Uterine smooth muscle cell (primary cell): ENCODE data around the gene BICDL2. TPM values are rescaled to one million over a fixed set of nuclear protein-coding genes. Genes with fewer than 3 reads are reported as not detected.

Experiments used
- total RNA-seq: library from RNA; depleted of rRNA; stranded (reverse); fragments of >200 nt; gene quantifications from 2 replicates; pipeline ENCODE4 v1.2.3, GENCODE V29; 2014

The BICDL2 gene, protein sequence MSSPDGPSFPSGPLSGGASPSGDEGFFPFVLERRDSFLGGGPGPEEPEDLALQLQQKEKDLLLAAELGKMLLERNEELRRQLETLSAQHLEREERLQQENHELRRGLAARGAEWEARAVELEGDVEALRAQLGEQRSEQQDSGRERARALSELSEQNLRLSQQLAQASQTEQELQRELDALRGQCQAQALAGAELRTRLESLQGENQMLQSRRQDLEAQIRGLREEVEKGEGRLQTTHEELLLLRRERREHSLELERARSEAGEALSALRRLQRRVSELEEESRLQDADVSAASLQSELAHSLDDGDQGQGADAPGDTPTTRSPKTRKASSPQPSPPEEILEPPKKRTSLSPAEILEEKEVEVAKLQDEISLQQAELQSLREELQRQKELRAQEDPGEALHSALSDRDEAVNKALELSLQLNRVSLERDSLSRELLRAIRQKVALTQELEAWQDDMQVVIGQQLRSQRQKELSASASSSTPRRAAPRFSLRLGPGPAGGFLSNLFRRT
- total RNA-seq, result under 0.01 and 0.25 TPM in 2 replicates

DNA sequence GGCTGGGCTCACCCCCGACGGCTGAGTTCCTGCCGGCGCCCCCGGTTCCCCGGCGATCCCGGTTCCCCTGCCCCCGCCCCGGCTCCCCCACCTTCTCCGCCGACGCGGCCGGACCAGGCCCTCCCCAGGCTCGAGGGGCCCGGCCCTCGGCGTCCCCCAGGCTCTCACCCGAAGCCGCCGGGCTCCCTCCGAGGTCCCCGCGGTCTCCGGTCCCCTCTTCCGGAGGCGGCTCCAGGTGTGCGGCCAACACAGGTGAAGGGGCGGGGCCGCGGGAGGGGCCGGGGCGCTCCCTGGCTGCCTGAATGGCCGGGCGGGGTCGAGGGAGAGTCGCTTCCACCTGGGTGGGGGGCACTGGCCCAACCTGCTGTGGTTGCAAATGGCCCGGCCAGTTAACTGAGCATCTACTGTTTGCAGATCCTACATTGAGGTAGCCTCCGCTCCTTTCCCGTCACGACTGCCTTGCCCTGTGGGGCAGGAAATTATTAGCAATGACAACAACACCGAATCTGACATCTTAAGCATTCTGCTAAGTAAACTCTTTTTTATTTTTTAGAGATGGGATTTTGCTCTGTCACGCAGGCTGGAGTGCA, at the start of gene BICDL2:
BICDL2 (minus strand) TSS at position 219 of the 590 bp plus-strand sequence. CDS start 1,448 bp downstream, outside the sequence.

DNA sequence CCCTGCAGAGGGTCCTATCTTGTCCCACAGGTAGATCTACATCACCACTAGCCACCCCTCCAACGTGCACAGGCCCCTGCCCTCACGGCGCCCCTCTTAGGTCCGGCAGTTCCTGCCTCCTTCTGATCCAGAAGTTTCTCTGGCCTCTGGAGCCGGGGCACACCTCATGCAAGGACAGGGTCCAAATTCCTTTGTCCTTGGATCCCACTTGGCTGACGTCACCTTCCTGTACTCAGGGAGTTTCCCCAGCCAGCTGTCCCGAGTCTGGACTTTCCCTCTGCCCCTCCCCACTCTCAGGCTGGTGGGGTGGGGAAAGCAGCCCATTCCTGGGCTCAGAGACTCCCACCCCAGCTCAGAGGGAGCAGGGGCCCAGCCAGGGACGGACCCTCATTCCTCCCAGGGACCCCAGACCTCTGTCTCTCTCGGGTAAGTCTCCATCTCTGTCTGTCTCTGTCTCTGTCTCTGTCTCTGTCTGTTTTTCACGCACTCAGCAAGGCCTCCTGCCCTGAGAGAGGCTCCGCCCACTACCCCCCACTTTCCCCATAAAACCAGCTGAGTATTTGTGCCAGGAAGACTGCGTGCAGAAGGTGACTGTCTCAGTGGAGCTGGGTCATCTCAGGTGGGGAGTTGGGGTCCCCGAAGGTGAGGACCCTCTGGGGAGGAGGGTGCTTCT, 28.5 kb upstream of the BICDL2 start, which contains the start of gene IL32:
IL32 (plus strand) TSS at position 572 of the 673 bp plus-strand sequence. CDS start 172 bp downstream, outside the sequence.

DNA sequence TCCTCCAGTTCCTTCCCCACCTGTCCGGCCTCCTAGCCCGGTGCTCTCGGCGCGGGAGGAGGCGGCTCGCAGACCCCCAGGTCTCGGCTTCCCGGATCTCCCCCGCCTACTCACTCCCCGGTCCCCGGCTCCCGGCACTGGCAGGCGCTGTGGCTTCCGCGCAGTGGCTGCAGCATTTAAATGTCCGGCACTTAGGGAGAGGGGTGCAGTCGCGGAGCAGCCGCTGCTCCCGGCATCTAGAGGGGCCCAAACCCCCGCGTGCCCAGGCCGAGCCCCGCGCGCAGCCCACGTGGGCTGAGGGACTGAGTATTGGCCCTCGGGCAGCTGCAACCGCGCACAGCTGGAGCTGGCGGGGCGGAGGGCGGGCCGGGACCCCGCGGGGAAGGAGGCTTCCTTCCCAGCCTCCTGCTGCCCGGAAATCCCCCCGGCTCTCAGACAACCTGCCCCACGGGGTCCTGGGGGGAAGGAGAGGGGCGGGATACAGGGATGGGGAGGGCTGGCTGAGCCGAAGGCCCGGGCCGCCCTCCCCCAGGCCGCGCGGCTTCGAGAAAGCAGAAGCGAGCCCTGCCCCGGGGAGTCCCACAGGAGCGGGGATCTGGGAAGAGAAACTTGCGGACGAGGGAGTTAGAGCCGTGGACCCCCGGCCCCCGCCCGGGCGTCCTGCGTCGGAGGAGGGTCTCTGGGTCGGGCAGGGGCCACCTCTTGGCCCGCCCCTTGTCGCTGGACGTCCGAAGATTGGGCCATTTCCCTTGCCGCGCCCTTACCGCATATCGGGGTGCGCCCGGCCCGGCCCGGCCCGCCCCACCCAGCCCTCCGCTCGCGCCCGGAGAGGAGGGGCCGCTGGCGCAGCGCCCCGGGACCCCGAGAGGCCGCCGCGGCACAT, 9.3 kb upstream of the BICDL2 start, which contains the start of gene MMP25:
MMP25 (plus strand) TSS at position 804 of the 883 bp plus-strand sequence. CDS start 357 bp downstream, outside the sequence.

DNA sequence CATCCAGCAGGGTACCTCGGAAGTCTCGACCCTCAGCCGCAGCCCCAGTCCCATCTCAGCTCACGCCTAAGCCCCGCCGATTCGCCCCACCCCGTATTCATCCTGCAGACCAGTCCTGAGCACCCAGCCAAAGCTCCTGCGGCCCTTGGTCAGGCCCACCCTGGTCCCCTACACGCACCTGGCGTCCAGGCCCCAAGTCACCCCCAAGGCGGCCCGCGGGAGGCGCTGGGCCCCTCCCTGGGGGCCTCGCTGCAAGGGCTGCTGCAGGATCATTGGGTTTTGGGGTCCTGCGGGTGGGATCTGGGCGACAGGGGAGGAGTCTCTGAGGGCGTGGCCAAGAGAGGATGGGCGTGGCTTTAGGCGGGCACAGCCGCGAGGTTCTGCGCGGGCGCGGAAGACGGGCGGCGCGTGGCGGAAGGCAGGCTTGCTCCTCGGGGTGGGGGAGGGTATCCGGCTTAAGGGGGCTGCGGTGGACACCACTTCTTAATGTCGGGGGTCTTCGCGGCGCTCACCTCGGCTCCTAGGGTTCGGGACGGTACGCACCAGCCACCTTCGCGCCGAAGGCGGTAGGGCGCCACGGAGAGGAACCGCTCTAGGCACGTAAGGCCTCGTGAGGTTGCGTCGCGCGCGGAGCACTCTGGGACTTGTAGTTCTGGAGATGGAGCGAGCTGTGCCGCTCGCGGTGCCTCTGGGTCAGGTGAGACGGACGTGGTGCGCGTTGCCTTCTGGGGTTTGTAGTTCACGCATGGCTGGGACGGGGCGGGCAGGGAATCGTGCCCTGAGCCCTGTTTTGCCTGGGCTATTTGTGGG, 12.9 kb downstream of the BICDL2 start, which contains the start of the genes HCFC1R1 and THOC6:
HCFC1R1 (minus strand) TSS at position 274 of the 810 bp plus-strand sequence; CDS start at position 273, 1 bp downstream.
THOC6 (plus strand) TSS at position 367 of the 810 bp plus-strand sequence; CDS start at position 659, 292 bp downstream.

DNA sequence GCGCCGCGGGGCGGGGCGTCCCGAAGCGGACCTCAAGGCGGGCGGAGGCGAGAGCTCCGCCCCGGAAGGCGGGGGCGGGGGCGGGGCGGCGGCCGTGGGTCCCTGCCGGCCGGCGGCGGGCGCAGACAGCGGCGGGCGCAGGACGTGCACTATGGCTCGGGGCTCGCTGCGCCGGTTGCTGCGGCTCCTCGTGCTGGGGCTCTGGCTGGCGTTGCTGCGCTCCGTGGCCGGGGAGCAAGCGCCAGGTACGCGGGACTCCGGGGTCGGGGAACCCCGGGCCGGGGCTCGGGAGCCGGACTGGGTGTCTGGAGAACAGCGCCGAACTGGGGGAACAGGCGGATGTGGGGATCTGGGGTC, 16.5 kb downstream of the BICDL2 start, which contains the start of gene TNFRSF12A:
TNFRSF12A (plus strand) TSS at position 122 of the 357 bp plus-strand sequence; CDS start at position 152, 30 bp downstream.

DNA sequence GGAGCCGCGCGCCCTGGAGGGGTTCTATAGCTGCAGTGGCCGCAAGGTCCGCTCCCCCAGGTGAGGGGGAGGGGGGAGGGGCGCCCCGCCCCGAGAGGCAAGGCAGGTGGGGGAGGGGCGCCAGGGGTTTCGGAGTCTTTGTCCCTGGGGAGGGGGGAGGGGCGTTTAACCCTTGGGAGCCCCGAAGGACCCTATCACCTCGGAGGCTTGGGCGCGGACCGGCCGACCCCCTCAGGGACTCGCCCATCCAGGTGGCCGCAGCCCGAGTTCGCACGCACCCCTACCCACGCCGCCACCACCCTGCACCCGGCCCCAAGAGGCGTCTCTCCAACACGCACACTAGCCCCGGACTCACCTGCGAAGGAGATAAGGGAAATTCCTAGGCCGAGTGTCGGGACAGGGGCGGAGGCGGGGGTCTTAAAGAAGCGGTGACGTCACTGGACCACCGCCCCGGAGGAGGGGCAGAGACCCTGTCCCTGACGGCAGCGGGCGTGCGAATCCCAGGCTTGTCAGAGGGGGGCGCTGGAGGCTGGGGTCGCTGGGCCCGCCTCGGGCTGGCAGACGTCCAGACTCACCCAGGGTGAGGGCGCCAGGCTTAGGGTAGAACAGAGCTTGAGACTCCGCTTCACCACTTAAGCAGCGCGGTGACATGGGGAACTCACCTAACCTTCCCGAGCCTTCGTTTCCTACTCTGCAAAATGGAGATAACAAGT, 18.8 kb downstream of the BICDL2 start, which contains the start of gene CLDN6:
CLDN6 (minus strand) TSS at position 390 of the 713 bp plus-strand sequence. CDS start 2,162 bp downstream, outside the sequence.

DNA sequence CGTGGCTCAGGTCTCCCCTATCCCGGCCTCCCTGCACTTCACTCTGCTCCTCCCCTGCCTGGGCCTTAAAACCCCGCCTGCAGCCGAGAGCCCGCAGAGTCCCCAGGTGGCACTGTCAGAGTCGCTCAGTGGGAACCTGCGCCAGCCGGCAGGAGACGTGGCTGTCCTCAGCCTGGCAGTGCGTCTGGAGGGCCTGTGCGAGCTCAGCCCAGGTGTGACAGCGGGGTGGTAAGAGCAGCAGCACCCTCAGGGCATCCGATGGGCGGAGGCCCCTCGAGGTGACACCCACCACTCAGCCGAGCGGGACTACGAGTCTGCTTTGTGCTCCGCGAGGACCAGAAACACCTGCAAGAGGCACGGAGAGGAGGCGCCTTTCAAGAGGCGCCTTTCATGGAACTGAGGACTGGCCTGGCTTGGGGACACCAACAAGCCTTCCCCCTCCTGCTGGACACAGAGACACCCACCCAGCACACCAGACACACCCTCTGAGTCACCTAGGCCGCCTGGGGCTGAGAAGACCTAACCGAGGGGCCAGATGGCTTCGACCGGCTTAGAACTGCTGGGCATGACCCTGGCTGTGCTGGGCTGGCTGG, 23.8 kb downstream of the BICDL2 start, which contains the start of gene CLDN9:
CLDN9 (plus strand) TSS at position 96 of the 593 bp plus-strand sequence; CDS start at position 536, 440 bp downstream.

DNA sequence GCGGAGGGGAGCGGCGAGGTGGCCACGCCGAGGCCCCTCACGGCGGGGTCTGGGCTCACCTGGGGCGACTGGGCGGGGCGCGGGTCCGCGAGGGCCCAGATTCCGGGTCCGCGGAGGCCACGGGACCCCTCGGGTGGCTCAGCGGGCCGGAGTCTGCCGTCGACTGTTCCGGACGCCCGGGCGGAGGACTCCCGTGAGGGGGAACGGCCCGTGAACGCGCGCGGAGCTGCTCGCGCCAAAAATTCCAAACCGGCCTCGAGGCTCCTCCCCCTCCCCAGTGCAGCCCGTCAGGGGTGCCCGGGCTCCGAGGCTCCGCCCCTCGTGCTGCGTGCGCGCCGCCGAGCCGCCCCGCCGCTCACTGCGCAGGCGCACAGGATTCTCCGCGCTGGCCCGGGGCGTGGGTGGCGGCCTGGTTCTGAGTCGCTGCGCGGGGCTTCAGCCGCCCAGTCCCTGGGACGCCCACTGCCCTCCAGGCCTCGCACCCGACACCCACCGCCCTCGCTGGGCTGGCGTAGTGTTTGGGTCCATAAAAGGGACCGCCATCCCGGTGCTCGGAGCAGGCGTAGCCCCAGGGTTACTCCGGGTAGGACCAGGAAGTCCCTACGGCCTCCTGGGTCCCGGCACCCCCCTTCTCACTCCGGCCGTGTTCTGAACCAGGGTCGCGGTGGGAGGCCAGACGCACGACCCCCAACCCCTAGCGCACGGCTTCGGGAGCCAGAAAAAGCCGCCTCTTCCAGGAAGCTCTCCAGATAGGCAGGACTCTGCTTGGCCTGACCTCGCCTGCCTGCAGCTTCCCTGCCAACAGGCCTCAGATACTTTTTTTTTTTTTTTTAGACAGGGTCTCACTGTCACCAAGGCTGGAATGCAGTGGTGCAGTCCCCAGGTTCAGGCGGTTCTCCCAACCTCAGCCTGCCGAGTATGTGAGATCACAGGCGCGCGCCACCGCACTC, 56.2 kb downstream of the BICDL2 start, which contains the start of gene PKMYT1:
PKMYT1 (minus strand) TSS at position 220 of the 950 bp plus-strand sequence. CDS start 789 bp downstream, outside the sequence.

Other genes starting within 250 kb of the BICDL2 start
- not detected in 2 replicates for gene PRSS33, start 249.4 kb downstream of the BICDL2 start, total RNA-seq
- not detected in 2 replicates for gene PRSS41, start 238.5 kb downstream of the BICDL2 start, total RNA-seq
- 1.6 and 3.4 TPM in 2 replicates for gene PRSS21, start 219.7 kb downstream of the BICDL2 start, total RNA-seq
- 0.55 and 0.87 TPM in 2 replicates for gene ZG16B, start 206.6 kb downstream of the BICDL2 start, total RNA-seq
- 0.12 and 1.5 TPM in 2 replicates for gene PRSS22, start 178.8 kb downstream of the BICDL2 start, total RNA-seq
- gene FLYWCH2, start 153.7 kb downstream of the BICDL2 start, total RNA-seq, result 65.2 and 78.6 TPM in 2 replicates
- 50.8 and 70.2 TPM in 2 replicates for gene FLYWCH1, start 125.0 kb downstream of the BICDL2 start, total RNA-seq
- gene KREMEN2, start 72.7 kb downstream of the BICDL2 start, total RNA-seq, result 0.11 TPM in 1 of 2 replicates, not detected in the other
- gene PAQR4, start 67.6 kb downstream of the BICDL2 start, total RNA-seq, result 3.6 and 11.2 TPM in 2 replicates
- 3.5 and 16.8 TPM in 2 replicates for gene PKMYT1, start 56.5 kb downstream of the BICDL2 start, total RNA-seq
- not detected in 2 replicates for gene CLDN9, start 24.0 kb downstream of the BICDL2 start, total RNA-seq
- gene CLDN6, start 18.8 kb downstream of the BICDL2 start, total RNA-seq, result not detected in 2 replicates
- gene TNFRSF12A, start 16.6 kb downstream of the BICDL2 start, total RNA-seq, result 269 and 359 TPM in 2 replicates
- 4.6 and 17.7 TPM in 2 replicates for gene HCFC1R1, start 13.0 kb downstream of the BICDL2 start, total RNA-seq
- gene THOC6, start 12.9 kb downstream of the BICDL2 start, total RNA-seq, result 31.4 and 32.7 TPM in 2 replicates
- under 0.01 and 0.11 TPM in 2 replicates for gene MMP25, start 9.6 kb upstream of the BICDL2 start, total RNA-seq
- gene IL32, start 28.7 kb upstream of the BICDL2 start, total RNA-seq, result 1.9 and 8.6 TPM in 2 replicates
- not detected in 2 replicates for gene ZSCAN10, start 62.4 kb upstream of the BICDL2 start, total RNA-seq
- 20.5 and 24.1 TPM in 2 replicates for gene ZNF205, start 75.6 kb upstream of the BICDL2 start, total RNA-seq
- gene ZNF213, start 98.1 kb upstream of the BICDL2 start, total RNA-seq, result 7.4 and 9.5 TPM in 2 replicates
- gene OR1F1, start 151.3 kb upstream of the BICDL2 start, total RNA-seq, result not detected in 2 replicates
- gene ZNF200, start 198.2 kb upstream of the BICDL2 start, total RNA-seq, result 8.1 and 9.2 TPM in 2 replicates
- 0.12 TPM in 1 of 2 replicates, not detected in the other for gene MEFV, start 219.7 kb upstream of the BICDL2 start, total RNA-seq
- 43.3 and 47.5 TPM in 2 replicates for gene ZNF263, start 246.5 kb upstream of the BICDL2 start, total RNA-seq